ENCODE results near the gene TP53I11. TPM values are rescaled to one million over a fixed set of nuclear protein-coding genes. Genes with fewer than 3 reads are reported as not detected.

Gene TP53I11
- total and polyA plus RNA-seq, 9 of the 15 experiments (the other 6 are each of a cell fraction or from before 2014, with no cell fraction given) = 0.14 to 2.5 (median 1.2) TPM; not detected in 2

- 0 out of 5 replicates have a peak, but pooled peaks cover 0 to 2% of the 10 kb centered on the region in 2 experiments for H3K27me3 ChIP-seq (ENCODE audit: control insufficient read depth in 2 of 2, insufficient read depth in 2 of 2, low read length in 2 of 2)
- no peaks in the 10 kb centered on the region for H3K4me1 ChIP-seq (replicated peaks in 1 of 2; ENCODE audit: control insufficient read depth in 2 of 2, insufficient read depth in 2 of 2, low read length in 2 of 2)
- H3K4me2 ChIP-seq (ENCODE audit: insufficient read depth, low read length) = no peak overlapping the region
- no peak overlapping the region for H3K9ac ChIP-seq (ENCODE audit: insufficient read depth in 1 of 2, low read depth in 2 of 2, low read length in 2 of 2)
- ChIA-PET POLR2A (no interaction called here), CTCF (ENCODE audit: low intra/inter-chr PET ratio) (no interaction called here)
- no peaks in the 10 kb centered on the region for H3K79me2 ChIP-seq (ENCODE audit: control insufficient read depth, insufficient read depth, low read length)
- no peak overlapping the region for H2AFZ ChIP-seq (ENCODE audit: low read depth, low read length)
- DNase-seq (ENCODE audit: extremely low read depth in 1 of 4, low spot score in 3 of 4) (no peak), FAIRE-seq (no peak), ATAC-seq (no peak)
- H3K4me3 ChIP-seq = no peak overlapping the region
- no TSS peak for BruUV-seq (replicated peaks)
- in situ Hi-C loops (cut with MboI) = no loop called here
- H3K36me3 ChIP-seq (ENCODE audit: control insufficient read depth, insufficient read depth, low read length) = no peaks in the 10 kb centered on the region
- intact Hi-C loops (cut with micrococcal nuclease) = no loop called here
- no peaks in the 10 kb centered on the region for H3K9me3 ChIP-seq (replicated peaks; ENCODE audit: control insufficient read depth, insufficient read depth, low read depth, low read length)
- H4K20me1 ChIP-seq (replicated peaks; ENCODE audit: control insufficient read depth, insufficient read depth, low read length) = no peaks in the 10 kb centered on the region
- H3K9me1 ChIP-seq (ENCODE audit: control insufficient read depth, insufficient read depth, low read length) = peaks cover 3% of the 10 kb centered on the region
- 0% methylated on average over 2 of the region's 2 CpGs for WGBS (ENCODE audit: insufficient coverage, low coverage, missing lambda C conversion rate)
- H3K27ac ChIP-seq (ENCODE audit: extremely low read depth, low read depth, low read length) = no peak overlapping the region
- TF ChIP-seq, protein P1, sequence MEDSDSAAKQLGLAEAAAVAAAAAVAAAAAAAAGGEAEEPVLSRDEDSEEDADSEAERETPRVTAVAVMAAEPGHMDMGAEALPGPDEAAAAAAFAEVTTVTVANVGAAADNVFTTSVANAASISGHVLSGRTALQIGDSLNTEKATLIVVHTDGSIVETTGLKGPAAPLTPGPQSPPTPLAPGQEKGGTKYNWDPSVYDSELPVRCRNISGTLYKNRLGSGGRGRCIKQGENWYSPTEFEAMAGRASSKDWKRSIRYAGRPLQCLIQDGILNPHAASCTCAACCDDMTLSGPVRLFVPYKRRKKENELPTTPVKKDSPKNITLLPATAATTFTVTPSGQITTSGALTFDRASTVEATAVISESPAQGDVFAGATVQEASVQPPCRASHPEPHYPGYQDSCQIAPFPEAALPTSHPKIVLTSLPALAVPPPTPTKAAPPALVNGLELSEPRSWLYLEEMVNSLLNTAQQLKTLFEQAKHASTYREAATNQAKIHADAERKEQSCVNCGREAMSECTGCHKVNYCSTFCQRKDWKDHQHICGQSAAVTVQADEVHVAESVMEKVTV (CRISPR knock-in tag; IDR thresholded peaks at IDR 0.05) = no peak
- TF ChIP-seq ZFP91 (CRISPR knock-in tag; IDR thresholded peaks at IDR 0.05) = no peak
- TF ChIP-seq GTF2A2 (tag; IDR thresholded peaks at IDR 0.05) = no peak
- no peak for TF ChIP-seq CCAR2 (IDR thresholded peaks at IDR 0.05; ENCODE audit: low read depth, low read length)
- no peak for TF ChIP-seq DLX4 (CRISPR knock-in tag; IDR thresholded peaks at IDR 0.05)
- TF ChIP-seq RBBP5 (IDR thresholded peaks at IDR 0.05; ENCODE audit: borderline replicate concordance, insufficient read depth, low read length, poor library complexity, severe bottlenecking) = no peak
- TF ChIP-seq MCM2 (IDR thresholded peaks at IDR 0.05; ENCODE audit: low read depth) = no peak
- TF ChIP-seq CAMTA2 (CRISPR knock-in tag; conservative IDR thresholded peaks at IDR 0.05) = no peak
- TF ChIP-seq, protein P2, sequence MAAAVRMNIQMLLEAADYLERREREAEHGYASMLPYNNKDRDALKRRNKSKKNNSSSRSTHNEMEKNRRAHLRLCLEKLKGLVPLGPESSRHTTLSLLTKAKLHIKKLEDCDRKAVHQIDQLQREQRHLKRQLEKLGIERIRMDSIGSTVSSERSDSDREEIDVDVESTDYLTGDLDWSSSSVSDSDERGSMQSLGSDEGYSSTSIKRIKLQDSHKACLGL (CRISPR knock-in tag; IDR thresholded peaks at IDR 0.05; ENCODE audit: borderline replicate concordance, poor library complexity, severe bottlenecking) = no peak
- TF ChIP-seq TSHZ1 (CRISPR knock-in tag; IDR thresholded peaks at IDR 0.05) = no peak
- no peak for TF ChIP-seq ZZZ3 (IDR thresholded peaks at IDR 0.05)
- no peak for TF ChIP-seq SNAPC5 (CRISPR knock-in tag; IDR thresholded peaks at IDR 0.05)
- TF ChIP-seq ATF3 (IDR thresholded peaks at IDR 0.05) = no peak
- TF ChIP-seq ATF3 (CRISPR knock-in tag; conservative IDR thresholded peaks at IDR 0.05) = no peak
Observed at GRCh38 chr11:44999068-44999467, 48.4 kb upstream of the TP53I11 start.

Measured in K562 (cell line).